ENCODE results near the gene DDX56. TPM values are rescaled to one million over a fixed set of nuclear protein-coding genes. Genes with fewer than 3 reads are reported as not detected.

DDX56 gene
- total RNA-seq: 44.8 and 57.0 TPM in 2 replicates

GRCh38 chr7:44573464-44574286 lies at the start of gene DDX56:
Gene DDX56, minus strand, starts transcription at chr7:44573908. Its CDS starts 13 bp downstream, at chr7:44573895.
- no peak for TF ChIP-seq CTCF (IDR thresholded peaks at IDR 0.05; ENCODE audit: insufficient read depth, low read depth, low read length)
- peak within 1 kb of the TSS; percentile 96 for H3K4me3 ChIP-seq (ENCODE audit: low read depth, low read length)
- DNase-seq (ENCODE audit: low read depth): peak; percentile 94

- no peak for TF ChIP-seq CTCF (IDR thresholded peaks at IDR 0.05; ENCODE audit: insufficient read depth, low read depth, low read length)
- peak; percentile 58 for DNase-seq (ENCODE audit: low read depth)
These were observed 48.8 kb upstream of the DDX56 start for GRCh38 chr7:44622342-44623151.

GRCh38 chr7:44621750-44622103 lies 48.0 kb upstream of the DDX56 start:
- TF ChIP-seq CTCF (IDR thresholded peaks at IDR 0.05; ENCODE audit: insufficient read depth, low read depth, low read length): no peak
- no peak for DNase-seq (ENCODE audit: low read depth)
- H3K4me3 ChIP-seq (ENCODE audit: low read depth, low read length): no peak overlapping the region

More at GRCh38 chr7:44622342-44623151, 48.8 kb upstream of the DDX56 start:
- H3K4me3 ChIP-seq (ENCODE audit: low read depth, low read length): no peak overlapping the region

- TF ChIP-seq CTCF (IDR thresholded peaks at IDR 0.05; ENCODE audit: insufficient read depth, low read depth, low read length): no peak
- DNase-seq (ENCODE audit: low read depth): peak; percentile 69
- H3K4me3 ChIP-seq (ENCODE audit: low read depth, low read length): no peak overlapping the region
These were observed 47.5 kb upstream of the DDX56 start for GRCh38 chr7:44621034-44621749.

- no peak overlapping the region for H3K4me3 ChIP-seq (ENCODE audit: low read depth, low read length)
- TF ChIP-seq CTCF (IDR thresholded peaks at IDR 0.05; ENCODE audit: insufficient read depth, low read depth, low read length): no peak
- no peak for DNase-seq (ENCODE audit: low read depth)
These were observed 45.0 kb upstream of the DDX56 start for GRCh38 chr7:44618753-44619152.

- no peak for DNase-seq (ENCODE audit: low read depth)
- H3K4me3 ChIP-seq (ENCODE audit: low read depth, low read length): no peak overlapping the region
- no peak for TF ChIP-seq CTCF (IDR thresholded peaks at IDR 0.05; ENCODE audit: insufficient read depth, low read depth, low read length)
These were observed 44.3 kb upstream of the DDX56 start for GRCh38 chr7:44618045-44618444.
